GM21367 (cell line): Measurements from ENCODE around the gene RNF213.
"Not testable (repeated sequence)": the region's sequence is repeated elsewhere in the genome, so short reads cannot be mapped to it uniquely, and the experiment has no call there.

ENCODE experiments used
- ATAC-seq: cut with Tn5 transposase; IDR thresholded peaks from one replicate; pipeline ENCODE4 v1.9.1; 2021; ENCODE audit not compliant: unreplicated experiment

Gene RNF213

GRCh38 chr17:80291691-80292487 lies 31.2 kb downstream of the RNF213 start:
- no peak for ATAC-seq

GRCh38 chr17:80292521-80292971 lies 31.9 kb downstream of the RNF213 start:
- no peak for ATAC-seq

- no peak for ATAC-seq
Observed at GRCh38 chr17:80294210-80294609, 33.6 kb downstream of the RNF213 start.

- no peak for ATAC-seq
Observed at GRCh38 chr17:80294653-80295052, 34.0 kb downstream of the RNF213 start.

GRCh38 chr17:80295146-80295545 lies 34.5 kb downstream of the RNF213 start:
- ATAC-seq, result no peak

- no peak for ATAC-seq
Observed at GRCh38 chr17:80295559-80295958, 34.9 kb downstream of the RNF213 start.

GRCh38 chr17:80296221-80296620 lies 35.6 kb downstream of the RNF213 start:
- no peak for ATAC-seq

- ATAC-seq, result no peak
Observed at GRCh38 chr17:80297996-80298560, 37.4 kb downstream of the RNF213 start.

GRCh38 chr17:80299350-80300100 lies 38.9 kb downstream of the RNF213 start:
- ATAC-seq, result not testable (repeated sequence)

GRCh38 chr17:80300756-80301155 lies 40.1 kb downstream of the RNF213 start:
- ATAC-seq, result not testable (repeated sequence)

GRCh38 chr17:80303824-80304223 lies 43.2 kb downstream of the RNF213 start:
- no peak for ATAC-seq

- ATAC-seq, result no peak
Observed at GRCh38 chr17:80307994-80308691, 47.5 kb downstream of the RNF213 start.

GRCh38 chr17:80308692-80309517 lies 48.3 kb downstream of the RNF213 start:
- no peak for ATAC-seq

GRCh38 chr17:80311216-80311827 lies 50.7 kb downstream of the RNF213 start:
- no peak for ATAC-seq

- no peak for ATAC-seq
Observed at GRCh38 chr17:80312621-80313135, 52.0 kb downstream of the RNF213 start.

- ATAC-seq, result no peak
Observed at GRCh38 chr17:80313160-80313829, 52.6 kb downstream of the RNF213 start.

GRCh38 chr17:80313946-80314345 lies 53.3 kb downstream of the RNF213 start:
- ATAC-seq, result not testable (repeated sequence)

GRCh38 chr17:80315517-80316182 lies 55.0 kb downstream of the RNF213 start:
- ATAC-seq, result no peak

- no peak for ATAC-seq
Observed at GRCh38 chr17:80316431-80316830, 55.8 kb downstream of the RNF213 start.
